ENCODE data around the gene PPM1N.

PPM1N gene

GRCh38 chr19:45485305-45486077 lies 12.8 kb upstream of the PPM1N start:
- in situ Hi-C loops (cut with MboI; ENCODE audit: low sequenced_read_pairs): no loop called here

GRCh38 chr19:45488708-45489107 lies 9.5 kb upstream of the PPM1N start:
- in situ Hi-C loops (cut with MboI; ENCODE audit: low sequenced_read_pairs): no loop called here

GRCh38 chr19:45489216-45489855 lies 8.9 kb upstream of the PPM1N start:
- in situ Hi-C loops (cut with MboI; ENCODE audit: low sequenced_read_pairs): no loop called here

- in situ Hi-C loops (cut with MboI; ENCODE audit: low sequenced_read_pairs): loop anchor here (5.0 kb wide), 1 partner anchor 70 kb away; no protein-coding TSS in a partner anchor
Observed at GRCh38 chr19:45492137-45492626, 6.1 kb upstream of the PPM1N start.

- in situ Hi-C loops (cut with MboI; ENCODE audit: low sequenced_read_pairs): loop anchor here (5.0 kb wide), 1 partner anchor 69 kb away; no protein-coding TSS in a partner anchor
Observed at GRCh38 chr19:45492627-45493470, 5.4 kb upstream of the PPM1N start.

- in situ Hi-C loops (cut with MboI; ENCODE audit: low sequenced_read_pairs): loop anchor here (5.0 kb wide), 1 partner anchor 68 kb away; no protein-coding TSS in a partner anchor
Observed at GRCh38 chr19:45494261-45494916, 3.9 kb upstream of the PPM1N start.

- in situ Hi-C loops (cut with MboI; ENCODE audit: low sequenced_read_pairs): no loop called here
Observed at GRCh38 chr19:45495178-45495577, 3.1 kb upstream of the PPM1N start.

- in situ Hi-C loops (cut with MboI; ENCODE audit: low sequenced_read_pairs): no loop called here
Observed at GRCh38 chr19:45496349-45496953, 1.8 kb upstream of the PPM1N start.

GRCh38 chr19:45497791-45498190 lies 452 bp upstream of the PPM1N start:
- in situ Hi-C loops (cut with MboI; ENCODE audit: low sequenced_read_pairs): no loop called here

GRCh38 chr19:45499196-45500180 lies 1.2 kb downstream of the PPM1N start:
- in situ Hi-C loops (cut with MboI; ENCODE audit: low sequenced_read_pairs): no loop called here

- in situ Hi-C loops (cut with MboI; ENCODE audit: low sequenced_read_pairs): no loop called here
Observed at GRCh38 chr19:45500918-45501729, 2.9 kb downstream of the PPM1N start.

GRCh38 chr19:45501730-45502014 lies 3.4 kb downstream of the PPM1N start:
- in situ Hi-C loops (cut with MboI; ENCODE audit: low sequenced_read_pairs): no loop called here

- in situ Hi-C loops (cut with MboI; ENCODE audit: low sequenced_read_pairs): no loop called here
Observed at GRCh38 chr19:45502111-45502510, 3.9 kb downstream of the PPM1N start.

- in situ Hi-C loops (cut with MboI; ENCODE audit: low sequenced_read_pairs): no loop called here
Observed at GRCh38 chr19:45503909-45504308, 5.7 kb downstream of the PPM1N start.

GRCh38 chr19:45505151-45505995 lies 7.1 kb downstream of the PPM1N start:
- in situ Hi-C loops (cut with MboI; ENCODE audit: low sequenced_read_pairs): no loop called here

GRCh38 chr19:45505996-45506245 lies 7.7 kb downstream of the PPM1N start:
- in situ Hi-C loops (cut with MboI; ENCODE audit: low sequenced_read_pairs): no loop called here

GRCh38 chr19:45506246-45506988 lies 8.2 kb downstream of the PPM1N start:
- in situ Hi-C loops (cut with MboI; ENCODE audit: low sequenced_read_pairs): no loop called here
